ENCODE data around the gene SGO1.
"Not testable (repeated sequence)": the region's sequence is repeated elsewhere in the genome, so short reads cannot be mapped to it uniquely, and the experiment has no call there.

- not testable (repeated sequence) for TF ChIP-seq CTCF, POLR2A (IDR thresholded peaks at IDR 0.05)
These were observed 21.9 kb upstream of the SGO1 start for GRCh38 chr3:20207945-20208344.
